NB4 (cell line): ENCODE measurements around the gene ODAD3.

Source experiments
- CTCF ChIP-seq: IDR thresholded peaks from one replicate; pipeline ENCODE4 v1.5.1; 2012; ENCODE audit warnings: low read depth, low read length
- MYC ChIP-seq: IDR thresholded peaks from 2 replicates; pipeline ENCODE4 v1.6.1; 2011; ENCODE audit warnings: low read depth, low read length
- POLR2A ChIP-seq: IDR thresholded peaks from 2 replicates; pipeline ENCODE4 v1.6.1; 2011; ENCODE audit warnings: mild to moderate bottlenecking; ENCODE audit not compliant: insufficient read length; ENCODE audit errors: extremely low read depth

GRCh38 chr19:11423791-11424181, 11.1 kb downstream of the ODAD3 start:
- no peak for TF ChIP-seq POLR2A
- TF ChIP-seq CTCF: no peak
- no peak for TF ChIP-seq MYC
